ENCODE results near the gene NFATC2IP.

NFATC2IP gene

GRCh38 chr16:28913946-28914724 is 36.6 kb upstream of the NFATC2IP start:
- Histone ChIP-seq H3K79me2 (ENCODE audit: control insufficient read depth, insufficient read depth, low read length) (no peaks in the 10 kb centered on the region), H2BK15ac (replicated peaks; ENCODE audit: low read depth) (no peak overlapping the region), H3K9ac (ENCODE audit: low read length) (no peak overlapping the region), H2AK5ac (ENCODE audit: low read length) (no peak overlapping the region), H3K56ac (ENCODE audit: low read length) (no peak overlapping the region), H3K18ac (ENCODE audit: low read length) (no peak overlapping the region), H2BK120ac (ENCODE audit: low read depth, low read length) (no peak overlapping the region), H2BK5ac (ENCODE audit: low read length) (no peak overlapping the region), H4K8ac (ENCODE audit: low read depth, low read length) (no peak overlapping the region), H3K4me1 (ENCODE audit: control insufficient read depth, low read depth, low read length) (no peaks in the 10 kb centered on the region), H3K27me3 (ENCODE audit: insufficient read depth, low read length, poor library complexity) (no peaks in the 10 kb centered on the region), H3K4me3 (ENCODE audit: low read length) (no peak overlapping the region), H3K27ac (ENCODE audit: low read depth, low read length) (no peak overlapping the region), H3K36me3 (ENCODE audit: control insufficient read depth, insufficient read depth, low read length) (no peaks in the 10 kb centered on the region), H4K5ac (ENCODE audit: low read length) (no peak overlapping the region), H3K79me1 (ENCODE audit: low read length) (no peaks in the 10 kb centered on the region), H3K23ac (ENCODE audit: low read length) (no peak overlapping the region), H3K4ac (ENCODE audit: low read depth, low read length) (no peak overlapping the region), H3K4me2 (ENCODE audit: low read length) (no peak overlapping the region)
- no peak for DNase-seq
- WGBS (ENCODE audit: extremely low coverage, insufficient coverage, low lambda C conversion rate) = no CpG with 5 or more reads among the region's 29 CpGs

- H3K9ac ChIP-seq (ENCODE audit: low read length) = no peak overlapping the region
- H3K79me2 ChIP-seq (ENCODE audit: control insufficient read depth, insufficient read depth, low read length) = no peaks in the 10 kb centered on the region
- H2AK5ac ChIP-seq (ENCODE audit: low read length) = no peak overlapping the region
- H3K27ac ChIP-seq (ENCODE audit: low read depth, low read length) = no peak overlapping the region
- no peak overlapping the region for H2BK5ac ChIP-seq (ENCODE audit: low read length)
- H3K56ac ChIP-seq (ENCODE audit: low read length) = no peak overlapping the region
- H3K4ac ChIP-seq (ENCODE audit: low read depth, low read length) = no peak overlapping the region
- DNase-seq = no peak
- H3K18ac ChIP-seq (ENCODE audit: low read length) = no peak overlapping the region
- H3K36me3 ChIP-seq (ENCODE audit: control insufficient read depth, insufficient read depth, low read length) = no peaks in the 10 kb centered on the region
- no peak overlapping the region for H4K5ac ChIP-seq (ENCODE audit: low read length)
- H4K8ac ChIP-seq (ENCODE audit: low read depth, low read length) = no peak overlapping the region
- H2BK15ac ChIP-seq (replicated peaks; ENCODE audit: low read depth) = no peak overlapping the region
- H2BK120ac ChIP-seq (ENCODE audit: low read depth, low read length) = no peak overlapping the region
- H3K23ac ChIP-seq (ENCODE audit: low read length) = no peak overlapping the region
- no peak overlapping the region for H3K4me3 ChIP-seq (ENCODE audit: low read length)
- no peaks in the 10 kb centered on the region for H3K27me3 ChIP-seq (ENCODE audit: insufficient read depth, low read length, poor library complexity)
- no peak overlapping the region for H3K4me2 ChIP-seq (ENCODE audit: low read length)
- no peaks in the 10 kb centered on the region for H3K4me1 ChIP-seq (ENCODE audit: control insufficient read depth, low read depth, low read length)
- H3K79me1 ChIP-seq (ENCODE audit: low read length) = no peaks in the 10 kb centered on the region
These were observed 35.6 kb upstream of the NFATC2IP start for GRCh38 chr16:28915181-28915580.

GRCh38 chr16:28917095-28917494 is 33.6 kb upstream of the NFATC2IP start:
- H2BK120ac ChIP-seq (ENCODE audit: low read depth, low read length) = no peak overlapping the region
- no peak overlapping the region for H3K56ac ChIP-seq (ENCODE audit: low read length)
- no peak overlapping the region for H3K27ac ChIP-seq (ENCODE audit: low read depth, low read length)
- H2BK5ac ChIP-seq (ENCODE audit: low read length) = no peak overlapping the region
- H2AK5ac ChIP-seq (ENCODE audit: low read length) = no peak overlapping the region
- H3K23ac ChIP-seq (ENCODE audit: low read length) = no peak overlapping the region
- no peak overlapping the region for H4K8ac ChIP-seq (ENCODE audit: low read depth, low read length)
- no peaks in the 10 kb centered on the region for H3K4me1 ChIP-seq (ENCODE audit: control insufficient read depth, low read depth, low read length)
- H2BK15ac ChIP-seq (replicated peaks; ENCODE audit: low read depth) = no peak overlapping the region
- DNase-seq = no peak
- no peaks in the 10 kb centered on the region for H3K36me3 ChIP-seq (ENCODE audit: control insufficient read depth, insufficient read depth, low read length)
- no peaks in the 10 kb centered on the region for H3K27me3 ChIP-seq (ENCODE audit: insufficient read depth, low read length, poor library complexity)
- H3K18ac ChIP-seq (ENCODE audit: low read length) = no peak overlapping the region
- no peak overlapping the region for H3K4me3 ChIP-seq (ENCODE audit: low read length)
- no peaks in the 10 kb centered on the region for H3K79me2 ChIP-seq (ENCODE audit: control insufficient read depth, insufficient read depth, low read length)
- no peak overlapping the region for H3K4me2 ChIP-seq (ENCODE audit: low read length)
- H3K79me1 ChIP-seq (ENCODE audit: low read length) = no peaks in the 10 kb centered on the region
- no peak overlapping the region for H3K4ac ChIP-seq (ENCODE audit: low read depth, low read length)
- WGBS (ENCODE audit: extremely low coverage, insufficient coverage, low lambda C conversion rate) = no CpG with 5 or more reads among the region's 7 CpGs
- no peak overlapping the region for H3K9ac ChIP-seq (ENCODE audit: low read length)
- H4K5ac ChIP-seq (ENCODE audit: low read length) = no peak overlapping the region

- Histone ChIP-seq H4K5ac (ENCODE audit: low read length) (no peak overlapping the region), H4K8ac (ENCODE audit: low read depth, low read length) (no peak overlapping the region), H2AK5ac (ENCODE audit: low read length) (no peak overlapping the region), H3K18ac (ENCODE audit: low read length) (no peak overlapping the region), H3K79me1 (ENCODE audit: low read length) (peaks cover 2% of the 10 kb centered on the region), H3K36me3 (ENCODE audit: control insufficient read depth, insufficient read depth, low read length) (no peaks in the 10 kb centered on the region), H2BK15ac (replicated peaks; ENCODE audit: low read depth) (no peak overlapping the region), H3K4me3 (ENCODE audit: low read length) (no peak overlapping the region), H3K4ac (ENCODE audit: low read depth, low read length) (no peak overlapping the region), H2BK120ac (ENCODE audit: low read depth, low read length) (no peak overlapping the region), H3K79me2 (ENCODE audit: control insufficient read depth, insufficient read depth, low read length) (no peaks in the 10 kb centered on the region), H3K27ac (ENCODE audit: low read depth, low read length) (no peak overlapping the region), H3K27me3 (ENCODE audit: insufficient read depth, low read length, poor library complexity) (no peaks in the 10 kb centered on the region), H3K23ac (ENCODE audit: low read length) (no peak overlapping the region), H3K4me2 (ENCODE audit: low read length) (no peak overlapping the region), H3K9ac (ENCODE audit: low read length) (no peak overlapping the region), H3K56ac (ENCODE audit: low read length) (no peak overlapping the region), H2BK5ac (ENCODE audit: low read length) (no peak overlapping the region), H3K4me1 (ENCODE audit: control insufficient read depth, low read depth, low read length) (no peaks in the 10 kb centered on the region)
- no peak for DNase-seq
- WGBS (ENCODE audit: extremely low coverage, insufficient coverage, low lambda C conversion rate) = no CpG with 5 or more reads among the region's 3 CpGs
These were observed 32.0 kb upstream of the NFATC2IP start for GRCh38 chr16:28918698-28919097.

GRCh38 chr16:28923231-28923587 is 27.5 kb upstream of the NFATC2IP start:
- H3K23ac ChIP-seq (ENCODE audit: low read length) = no peak overlapping the region
- H3K4me1 ChIP-seq (ENCODE audit: control insufficient read depth, low read depth, low read length) = no peaks in the 10 kb centered on the region
- H3K36me3 ChIP-seq (ENCODE audit: control insufficient read depth, insufficient read depth, low read length) = no peaks in the 10 kb centered on the region
- H3K79me2 ChIP-seq (ENCODE audit: control insufficient read depth, insufficient read depth, low read length) = no peaks in the 10 kb centered on the region
- no peak for DNase-seq
- H3K4me2 ChIP-seq (ENCODE audit: low read length) = no peak overlapping the region
- H4K5ac ChIP-seq (ENCODE audit: low read length) = no peak overlapping the region
- H3K4me3 ChIP-seq (ENCODE audit: low read length) = no peak overlapping the region
- no peak overlapping the region for H2BK120ac ChIP-seq (ENCODE audit: low read depth, low read length)
- H2BK5ac ChIP-seq (ENCODE audit: low read length) = no peak overlapping the region
- H3K4ac ChIP-seq (ENCODE audit: low read depth, low read length) = no peak overlapping the region
- no peak overlapping the region for H2AK5ac ChIP-seq (ENCODE audit: low read length)
- no peak overlapping the region for H3K56ac ChIP-seq (ENCODE audit: low read length)
- H4K8ac ChIP-seq (ENCODE audit: low read depth, low read length) = no peak overlapping the region
- no peak overlapping the region for H3K27ac ChIP-seq (ENCODE audit: low read depth, low read length)
- H3K27me3 ChIP-seq (ENCODE audit: insufficient read depth, low read length, poor library complexity) = no peaks in the 10 kb centered on the region
- peaks cover 2% of the 10 kb centered on the region for H3K79me1 ChIP-seq (ENCODE audit: low read length)
- no peak overlapping the region for H3K18ac ChIP-seq (ENCODE audit: low read length)
- no peak overlapping the region for H3K9ac ChIP-seq (ENCODE audit: low read length)
- H2BK15ac ChIP-seq (replicated peaks; ENCODE audit: low read depth) = no peak overlapping the region
- no CpG with 5 or more reads among the region's 3 CpGs for WGBS (ENCODE audit: extremely low coverage, insufficient coverage, low lambda C conversion rate)
